Measurements from ENCODE around the gene TGFBR1.
A peak's percentile ranks its signal among the peaks of the same experiment; 100 is the strongest.

Gene TGFBR1

DNA sequence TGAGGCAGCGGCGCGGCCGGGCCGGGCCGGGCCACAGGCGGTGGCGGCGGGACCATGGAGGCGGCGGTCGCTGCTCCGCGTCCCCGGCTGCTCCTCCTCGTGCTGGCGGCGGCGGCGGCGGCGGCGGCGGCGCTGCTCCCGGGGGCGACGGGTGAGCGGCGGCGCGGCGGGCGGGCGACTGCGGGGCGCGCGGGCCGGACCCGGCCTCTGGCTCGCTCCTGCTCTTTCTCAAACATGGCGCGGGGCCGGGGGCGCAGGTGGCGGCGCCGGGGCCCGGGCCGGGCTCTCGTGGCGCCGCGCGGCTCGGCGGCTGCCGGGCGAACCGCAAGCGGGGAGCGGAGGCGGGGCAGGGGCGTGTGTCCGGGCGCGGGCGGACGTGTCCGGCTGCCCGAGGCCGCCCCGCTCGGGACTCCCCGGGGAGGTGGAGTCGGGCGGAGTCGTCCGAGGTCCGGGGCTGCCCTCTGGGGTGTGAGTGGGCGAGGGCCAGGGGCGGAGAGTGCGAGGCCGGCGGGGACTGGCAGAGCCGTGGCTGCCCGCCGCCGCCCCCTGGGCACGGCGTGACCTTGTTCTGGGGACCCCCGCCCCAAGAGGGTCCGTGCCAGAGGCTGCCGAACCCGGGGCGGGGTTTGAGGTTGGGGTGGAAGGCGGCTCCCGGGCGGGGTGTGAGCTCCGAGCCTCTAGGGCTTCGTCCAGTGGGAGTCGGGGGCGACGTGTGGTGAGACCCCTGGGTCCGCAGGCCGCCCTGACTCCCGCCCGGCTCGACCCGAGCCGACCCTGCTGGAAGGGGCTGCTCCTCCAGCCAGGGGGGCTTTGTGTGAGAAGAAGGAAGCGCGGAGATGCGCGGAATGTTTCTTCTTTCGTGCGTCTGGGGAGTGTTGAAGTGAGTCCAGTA lies 485 bp downstream of the TGFBR1 start:
- DNase-seq (ENCODE audit: extremely low read depth, low read depth): no peak
- TF ChIP-seq, protein P1, sequence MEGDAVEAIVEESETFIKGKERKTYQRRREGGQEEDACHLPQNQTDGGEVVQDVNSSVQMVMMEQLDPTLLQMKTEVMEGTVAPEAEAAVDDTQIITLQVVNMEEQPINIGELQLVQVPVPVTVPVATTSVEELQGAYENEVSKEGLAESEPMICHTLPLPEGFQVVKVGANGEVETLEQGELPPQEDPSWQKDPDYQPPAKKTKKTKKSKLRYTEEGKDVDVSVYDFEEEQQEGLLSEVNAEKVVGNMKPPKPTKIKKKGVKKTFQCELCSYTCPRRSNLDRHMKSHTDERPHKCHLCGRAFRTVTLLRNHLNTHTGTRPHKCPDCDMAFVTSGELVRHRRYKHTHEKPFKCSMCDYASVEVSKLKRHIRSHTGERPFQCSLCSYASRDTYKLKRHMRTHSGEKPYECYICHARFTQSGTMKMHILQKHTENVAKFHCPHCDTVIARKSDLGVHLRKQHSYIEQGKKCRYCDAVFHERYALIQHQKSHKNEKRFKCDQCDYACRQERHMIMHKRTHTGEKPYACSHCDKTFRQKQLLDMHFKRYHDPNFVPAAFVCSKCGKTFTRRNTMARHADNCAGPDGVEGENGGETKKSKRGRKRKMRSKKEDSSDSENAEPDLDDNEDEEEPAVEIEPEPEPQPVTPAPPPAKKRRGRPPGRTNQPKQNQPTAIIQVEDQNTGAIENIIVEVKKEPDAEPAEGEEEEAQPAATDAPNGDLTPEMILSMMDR (IDR thresholded peaks at IDR 0.05; ENCODE audit: low read depth, low read length, missing control alignments): no peak
- H3K4me3 ChIP-seq (replicated peaks; ENCODE audit: low read depth, low read length): peak overlapping the region; percentile 58

DNA sequence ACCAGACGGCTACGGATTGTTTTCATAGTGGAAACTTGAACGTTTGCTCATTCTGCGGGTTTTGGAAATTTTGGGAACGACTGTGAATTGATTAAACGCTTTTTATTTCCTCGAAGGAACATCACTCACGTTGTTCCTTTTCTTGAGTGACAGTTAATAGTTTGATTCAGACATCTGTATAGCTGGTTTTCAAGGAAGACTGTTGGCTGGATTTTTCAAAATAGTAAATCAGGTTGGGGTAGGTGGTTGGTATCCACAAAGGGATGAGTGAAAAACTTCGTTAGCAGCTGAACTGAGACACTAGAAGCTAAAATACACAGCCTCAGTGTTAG lies 1.1 kb downstream of the TGFBR1 start:
- TF ChIP-seq, protein P1 (IDR thresholded peaks at IDR 0.05; ENCODE audit: low read depth, low read length, missing control alignments): no peak
- DNase-seq (ENCODE audit: extremely low read depth, low read depth): no peak
- H3K4me3 ChIP-seq (replicated peaks; ENCODE audit: low read depth, low read length): peak overlapping the region; percentile 58

DNA sequence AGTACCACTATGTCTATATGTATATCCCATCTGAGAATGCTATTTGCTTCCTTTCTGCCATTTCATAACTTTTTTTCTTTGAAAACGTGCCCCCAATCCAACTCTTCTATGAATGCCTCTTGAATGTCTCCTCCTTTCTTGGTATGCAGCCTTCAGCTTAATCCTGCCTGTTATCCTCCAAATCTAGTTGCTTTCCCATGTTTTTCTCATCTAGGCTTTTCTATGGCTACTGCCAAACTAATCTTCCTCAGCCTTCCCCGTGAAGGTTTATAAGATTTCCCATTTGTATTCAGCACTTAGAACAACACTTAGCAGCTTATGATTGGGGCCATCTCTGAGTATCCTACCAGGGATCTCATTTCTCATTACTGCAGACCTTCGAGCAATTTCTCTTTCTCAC lies 2.5 kb downstream of the TGFBR1 start:
- TF ChIP-seq, protein P1 (IDR thresholded peaks at IDR 0.05; ENCODE audit: low read depth, low read length, missing control alignments): no peak
- no peak for DNase-seq (ENCODE audit: extremely low read depth, low read depth)
- H3K4me3 ChIP-seq (replicated peaks; ENCODE audit: low read depth, low read length): no peak overlapping the region

DNA sequence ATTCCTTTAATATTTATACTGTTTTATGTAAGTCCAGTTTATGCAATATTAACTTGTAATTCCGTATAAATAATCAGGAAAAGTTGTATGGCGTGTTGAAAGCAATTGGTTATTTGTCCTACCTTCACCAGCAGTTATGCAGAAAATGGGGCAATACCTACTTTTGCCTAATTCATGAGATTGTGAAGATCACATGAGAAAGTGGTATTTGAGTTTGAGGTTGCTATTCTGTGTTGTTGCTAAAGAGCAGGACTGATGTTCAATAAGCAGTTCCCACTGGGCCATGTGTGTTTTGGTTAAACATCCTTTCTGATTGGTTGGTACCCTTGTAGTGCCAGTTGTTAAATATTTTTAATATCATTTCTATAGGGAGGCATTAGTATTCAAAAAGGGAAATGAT lies 3.2 kb downstream of the TGFBR1 start:
- H3K4me3 ChIP-seq (replicated peaks; ENCODE audit: low read depth, low read length): no peak overlapping the region
- DNase-seq (ENCODE audit: extremely low read depth, low read depth): no peak
- TF ChIP-seq, protein P1 (IDR thresholded peaks at IDR 0.05; ENCODE audit: low read depth, low read length, missing control alignments): no peak

DNA sequence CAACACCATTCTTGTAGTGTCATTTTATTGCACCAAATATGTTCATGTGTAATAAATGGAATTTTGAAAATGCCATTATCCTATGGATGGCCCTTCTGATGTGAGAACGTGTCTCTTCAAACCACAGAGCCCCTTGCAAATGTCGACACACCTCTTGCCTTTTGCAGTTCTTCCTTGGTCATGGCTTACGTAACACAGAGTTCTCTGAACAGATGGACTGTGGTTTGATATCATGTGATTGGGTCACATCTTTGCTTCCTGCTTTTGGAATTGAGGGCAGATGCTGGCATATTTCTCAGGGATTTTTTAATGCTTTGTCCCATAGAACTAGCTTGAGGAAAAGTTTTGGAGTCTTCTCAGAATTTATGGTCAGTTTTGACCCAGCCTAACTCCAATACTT lies 4.6 kb downstream of the TGFBR1 start:
- DNase-seq (ENCODE audit: extremely low read depth, low read depth): no peak
- TF ChIP-seq, protein P1 (IDR thresholded peaks at IDR 0.05; ENCODE audit: low read depth, low read length, missing control alignments): no peak
- H3K4me3 ChIP-seq (replicated peaks; ENCODE audit: low read depth, low read length): no peak overlapping the region

DNA sequence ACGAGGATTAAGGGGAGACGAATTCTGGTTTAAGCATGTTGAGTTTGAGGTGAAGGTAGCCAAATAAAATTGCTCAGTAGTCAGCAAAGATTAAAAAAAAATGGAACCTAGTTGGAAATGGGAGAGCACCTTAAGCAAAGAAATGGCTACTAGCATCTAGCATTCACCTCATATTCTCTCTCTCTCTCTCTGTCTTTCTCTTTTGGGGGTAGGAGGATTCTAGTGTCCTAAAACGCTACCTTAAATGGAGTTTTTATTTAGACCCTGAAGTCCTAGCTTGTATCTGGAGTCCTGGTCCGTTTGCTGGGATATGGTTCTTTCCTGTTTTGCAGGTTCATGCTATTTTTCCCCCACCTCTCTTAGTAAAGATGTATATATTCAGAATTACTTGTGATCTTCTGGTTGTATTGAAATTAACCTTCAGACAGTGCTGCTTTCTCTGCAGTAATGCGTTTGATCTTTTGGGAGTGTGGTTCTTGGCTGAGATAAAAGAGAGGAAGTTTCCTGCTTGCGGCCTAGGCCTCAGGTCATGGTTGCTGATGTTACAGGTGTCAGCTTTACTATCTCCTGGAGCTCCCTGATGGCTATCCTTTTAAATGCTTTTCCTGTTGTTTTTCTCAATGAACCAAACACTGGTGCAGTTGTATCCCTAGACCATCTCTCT lies 8.0 kb downstream of the TGFBR1 start:
- no peak overlapping the region for H3K4me3 ChIP-seq (replicated peaks; ENCODE audit: low read depth, low read length)
- DNase-seq (ENCODE audit: extremely low read depth, low read depth): no peak
- TF ChIP-seq, protein P1 (IDR thresholded peaks at IDR 0.05; ENCODE audit: low read depth, low read length, missing control alignments): no peak

Data from HFF-Myc (cell line).